ENCODE results near the gene IVD. TPM values are rescaled to one million over a fixed set of nuclear protein-coding genes. Genes with fewer than 3 reads are reported as not detected.

Gene IVD
- polyA plus RNA-seq, 1 experiment, result 63.9 TPM

GRCh38 chr15:40372981-40373380 lies 32.6 kb upstream of the IVD start:
- ChIA-PET POLR2A (no interaction called here), CTCF (interaction anchor here (2.1 kb wide), 2 partner anchors 29 to 49 kb away, joined by 8 to 10 read pairs; no protein-coding TSS in a partner anchor)
- H3K36me3 ChIP-seq (ENCODE audit: control insufficient read depth, insufficient read depth, low read length), result no peaks in the 10 kb centered on the region
- H3K27me3 ChIP-seq (ENCODE audit: control insufficient read depth, insufficient read depth, low read length), result no peaks in the 10 kb centered on the region
- DNase-seq (ENCODE audit: low read depth), result no peak
- H3K4me3 ChIP-seq (ENCODE audit: low read depth, low read length), result no peak overlapping the region
- TF ChIP-seq CTCF (IDR thresholded peaks at IDR 0.05; ENCODE audit: insufficient read depth, low read depth, low read length), result no peak

DNA sequence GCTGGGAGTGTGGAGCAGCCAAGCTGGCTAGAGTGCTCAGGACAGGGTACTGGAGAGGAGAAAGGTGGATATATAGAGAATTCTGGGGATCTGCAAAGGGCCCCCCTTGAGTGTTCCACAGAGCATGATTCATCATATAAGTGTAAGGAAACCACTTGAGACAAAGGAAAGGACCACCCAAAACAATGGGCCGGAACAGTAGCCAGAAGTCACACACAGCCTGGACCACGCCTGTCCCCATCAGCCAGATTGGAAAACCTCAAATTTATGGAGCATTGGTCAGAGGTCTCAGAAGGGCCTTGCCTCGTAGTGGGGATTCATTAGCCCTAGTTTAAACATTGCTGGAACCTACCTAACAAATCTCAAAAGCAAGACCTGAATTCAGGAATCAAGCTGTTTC lies 28.0 kb upstream of the IVD start:
- POLR2A ChIA-PET, result no interaction called here
- TF ChIP-seq CTCF (IDR thresholded peaks at IDR 0.05; ENCODE audit: insufficient read depth, low read depth, low read length), result no peak
- H3K27me3 ChIP-seq (ENCODE audit: control insufficient read depth, insufficient read depth, low read length), result no peaks in the 10 kb centered on the region
- H3K4me3 ChIP-seq (ENCODE audit: low read depth, low read length), result no peak overlapping the region
- CTCF ChIA-PET, result interaction anchor here (0.7 to 1.0 kb wide), 2 partner anchors 20 to 33 kb away, joined by 3 to 4 read pairs; no protein-coding TSS in a partner anchor
- no peak for DNase-seq (ENCODE audit: low read depth)
- no peaks in the 10 kb centered on the region for H3K36me3 ChIP-seq (ENCODE audit: control insufficient read depth, insufficient read depth, low read length)

DNA sequence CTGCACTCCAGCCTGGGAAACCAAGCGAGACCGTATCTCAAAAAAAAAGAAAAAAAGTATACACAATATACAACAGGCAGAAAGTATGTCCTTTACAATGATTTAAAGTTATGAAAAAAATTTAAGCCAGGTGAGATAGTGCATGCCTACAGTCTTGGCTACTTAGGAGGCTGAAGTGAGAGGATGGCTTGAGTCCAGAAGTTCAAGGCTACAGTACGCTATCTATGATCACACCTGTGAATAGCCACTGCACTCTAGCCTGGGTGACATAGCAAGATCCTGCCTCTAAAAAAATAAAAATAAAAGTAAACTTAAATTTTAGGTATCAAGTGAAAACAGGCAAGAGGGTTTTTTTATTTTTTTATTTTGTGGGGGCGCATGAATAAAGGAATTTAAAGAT lies 26.2 kb upstream of the IVD start:
- Histone ChIP-seq H3K36me3 (ENCODE audit: control insufficient read depth, insufficient read depth, low read length) (no peaks in the 10 kb centered on the region; the same call in 1 of the 2 replicates), H3K4me3 (ENCODE audit: low read depth, low read length) (no peak overlapping the region), H3K27me3 (ENCODE audit: control insufficient read depth, insufficient read depth, low read length) (no peaks in the 10 kb centered on the region)
- DNase-seq (ENCODE audit: low read depth), result no peak
- no peak for TF ChIP-seq CTCF (IDR thresholded peaks at IDR 0.05; ENCODE audit: insufficient read depth, low read depth, low read length)
- ChIA-PET CTCF (interaction anchor here (0.5 to 5.9 kb wide), 4 partner anchors 11 to 101 kb away, joined by 3 to 33 read pairs (median 6); partner anchors contain the start of gene CHST14), POLR2A (no interaction called here)

DNA sequence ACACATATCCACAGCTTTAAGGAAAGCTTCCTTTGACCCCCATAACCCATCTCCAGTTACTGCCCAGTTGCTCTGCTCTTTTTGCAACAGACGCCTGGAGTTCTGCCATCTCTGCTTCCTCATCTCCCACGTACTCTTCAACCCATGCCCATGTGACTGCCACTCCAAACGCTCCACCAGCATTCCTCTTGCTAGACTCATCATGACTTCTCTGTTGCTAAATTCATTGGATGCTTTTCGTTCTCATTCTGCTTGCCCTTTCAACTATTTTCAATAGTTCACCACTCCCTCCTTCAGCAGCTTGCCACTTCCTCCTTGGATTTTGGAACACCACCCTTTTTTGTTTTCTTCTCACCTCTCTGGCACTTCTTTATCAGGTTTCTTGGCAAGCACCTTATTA lies 25.7 kb upstream of the IVD start:
- Histone ChIP-seq H3K4me3 (ENCODE audit: low read depth, low read length) (no peak overlapping the region), H3K36me3 (ENCODE audit: control insufficient read depth, insufficient read depth, low read length) (no peaks in the 10 kb centered on the region; the same call in 1 of the 2 replicates), H3K27me3 (ENCODE audit: control insufficient read depth, insufficient read depth, low read length) (no peaks in the 10 kb centered on the region)
- POLR2A ChIA-PET, result no interaction called here
- DNase-seq (ENCODE audit: low read depth), result peak; percentile 85
- CTCF ChIA-PET, result interaction anchor here (0.5 to 5.9 kb wide), 4 partner anchors 12 to 101 kb away, joined by 3 to 33 read pairs (median 6); partner anchors contain the start of gene CHST14
- no peak for TF ChIP-seq CTCF (IDR thresholded peaks at IDR 0.05; ENCODE audit: insufficient read depth, low read depth, low read length)

- POLR2A ChIA-PET, result no interaction called here
- H3K27me3 ChIP-seq (ENCODE audit: control insufficient read depth, insufficient read depth, low read length), result no peaks in the 10 kb centered on the region
Observed at GRCh38 chr15:40380636-40381035, 25.0 kb upstream of the IVD start.

More at GRCh38 chr15:40380636-40381035, 25.0 kb upstream of the IVD start:
- no peak for TF ChIP-seq CTCF (IDR thresholded peaks at IDR 0.05; ENCODE audit: insufficient read depth, low read depth, low read length)
- no peak for DNase-seq (ENCODE audit: low read depth)
- Histone ChIP-seq H3K4me3 (ENCODE audit: low read depth, low read length) (no peak overlapping the region), H3K36me3 (ENCODE audit: control insufficient read depth, insufficient read depth, low read length) (no peaks in the 10 kb centered on the region; the same call in 1 of the 2 replicates)
- CTCF ChIA-PET, result interaction anchor here (1.5 to 5.9 kb wide), 3 partner anchors 13 to 102 kb away, joined by 5 to 33 read pairs (median 6); no protein-coding TSS in a partner anchor
